Prostate gland (tissue), 2 donors: Measurements from ENCODE around the gene ORAI2. TPM values are rescaled to one million over a fixed set of nuclear protein-coding genes. Genes with fewer than 3 reads are reported as not detected.

Experiments
- DNase-seq: peaks from one replicate; pipeline ENCODE4 v3.0.0-alpha.2; 2019; ENCODE audit warnings: low spot score
- H3K27ac ChIP-seq, 2 donors: fragments of 200-600 bp; sonication (generic); 2 replicates each; pipeline ENCODE4 v1.5.1; 2017 to 2019
- H3K27me3 ChIP-seq: fragments of 200-600 bp; sonication (generic); replicated peaks from 2 replicates; pipeline ENCODE4 v1.5.1; 2019; ENCODE audit not compliant: insufficient read depth
- H3K36me3 ChIP-seq, 2 donors: fragments of 200-600 bp; sonication (generic); 1 replicate in 1 of 2; 2 replicates in 1 of 2; pipeline versions ENCODE4 v1.5.1 to v1.8.1; 2017 to 2019
- H3K4me1 ChIP-seq: fragments of 200-600 bp; sonication (generic); replicated peaks from 2 replicates; pipeline ENCODE4 v1.5.1; 2019
- H3K4me3 ChIP-seq, 2 donors: fragments of 200-600 bp; sonication (generic); 2 replicates each; pipeline ENCODE4 v1.5.1; 2017 to 2019
- H3K9me3 ChIP-seq: fragments of 200-600 bp; sonication (generic); 2 replicates; pipeline ENCODE4 v1.5.1; 2017
- CTCF ChIP-seq, 4 experiments: fragments of 200-600 bp in 2 of 4; fragments of 450-650 bp in 2 of 4; sonication (generic) in 2 of 4; IDR thresholded peaks; 1 replicate in 3 of 4; 2 replicates in 1 of 4; pipeline ENCODE4 v1.5.1; 2016 to 2019; ENCODE audit warnings: antibody characterized with exemption in 4 of 4, mild to moderate bottlenecking in 2 of 4, moderate library complexity in 2 of 4
- POLR2A ChIP-seq: fragments of 450-650 bp; IDR thresholded peaks from one replicate; pipeline ENCODE4 v1.6.1; 2016; ENCODE audit warnings: antibody characterized with exemption, mild to moderate bottlenecking
- POLR2AphosphoS5 ChIP-seq: sonication (generic); formaldehyde crosslinking; IDR thresholded peaks from one replicate; pipeline ENCODE4 v1.6.1; 2017; ENCODE audit warnings: antibody characterized with exemption
- WGBS: methylation state at CpG from one replicate; pipeline ENCODE4 v1.1.5; 2018; 5-methylcytosine and 5-hydroxymethylcytosine counted together
- intact Hi-C: fragments of 100-400 bp; cut with DNase I; formaldehyde crosslinking; loops from one replicate; pipeline ENCODE4 v1.14.2; 2022
- total RNA-seq, 2 donors: library from RNA; depleted of rRNA; stranded (reverse); fragments of >200 nt; gene quantifications; one replicate each; pipeline ENCODE4 v1.1.0, GENCODE V29; 2016

Gene ORAI2
- total RNA-seq, 2 donors from 2014 or later, result 20.5 to 24.8 TPM

- H3K36me3 ChIP-seq, result no peaks in the 10 kb centered on the region
Measured at GRCh38 chr7:102417105-102417504, 16.3 kb upstream of the ORAI2 start.

GRCh38 chr7:102418592-102418991 lies 14.8 kb upstream of the ORAI2 start:
- H3K4me1 ChIP-seq, result peaks cover 4% of the 10 kb centered on the region
- no peak overlapping the region for H3K27ac ChIP-seq
- intact Hi-C loops, result no loop called here
- no peaks in the 10 kb centered on the region for H3K9me3 ChIP-seq
- H3K4me3 ChIP-seq, result no peak overlapping the region
- H3K27me3 ChIP-seq, result no peaks in the 10 kb centered on the region
- WGBS, result 93% methylated on average over 5 of the region's 5 CpGs
- no peaks in the 10 kb centered on the region for H3K36me3 ChIP-seq
- TF ChIP-seq CTCF (IDR thresholded peaks at IDR 0.05) (no peak), POLR2A (no peak), POLR2AphosphoS5 (no peak)
- no peak for DNase-seq

More at GRCh38 chr7:102417105-102417504, 16.3 kb upstream of the ORAI2 start:
- WGBS, result 72% methylated on average over 3 of the region's 3 CpGs
- TF ChIP-seq CTCF (IDR thresholded peaks at IDR 0.05) (no peak), POLR2AphosphoS5 (no peak), POLR2A (no peak)
- DNase-seq, result no peak
- Histone ChIP-seq H3K9me3 (no peaks in the 10 kb centered on the region), H3K4me1 (peaks cover 7% of the 10 kb centered on the region), H3K27me3 (no peaks in the 10 kb centered on the region), H3K27ac (no peak overlapping the region), H3K4me3 (no peak overlapping the region)
- intact Hi-C loops, result no loop called here

- WGBS, result 89% methylated on average over 10 of the region's 10 CpGs
Measured at GRCh38 chr7:102421706-102422240, 11.6 kb upstream of the ORAI2 start.

GRCh38 chr7:102424129-102424551 lies 9.2 kb upstream of the ORAI2 start:
- no peak for DNase-seq
- no peaks in the 10 kb centered on the region for H3K4me1 ChIP-seq
- H3K9me3 ChIP-seq, result no peaks in the 10 kb centered on the region
- H3K36me3 ChIP-seq, result no peaks in the 10 kb centered on the region
- WGBS, result 71% methylated on average over 12 of the region's 12 CpGs
- TF ChIP-seq POLR2A, result no peak
- TF ChIP-seq POLR2AphosphoS5, result no peak
- intact Hi-C loops, result no loop called here
- H3K27ac ChIP-seq, result no peak overlapping the region
- H3K27me3 ChIP-seq, result no peaks in the 10 kb centered on the region
- H3K4me3 ChIP-seq, result no peak overlapping the region

More at GRCh38 chr7:102421706-102422240, 11.6 kb upstream of the ORAI2 start:
- Histone ChIP-seq H3K4me3 (no peak overlapping the region), H3K27ac (no peak overlapping the region), H3K27me3 (no peaks in the 10 kb centered on the region), H3K36me3 (no peaks in the 10 kb centered on the region), H3K9me3 (no peaks in the 10 kb centered on the region), H3K4me1 (no peaks in the 10 kb centered on the region)
- no peak for DNase-seq
- intact Hi-C loops, result no loop called here
- TF ChIP-seq POLR2AphosphoS5 (no peak), CTCF (IDR thresholded peaks at IDR 0.05) (no peak), POLR2A (no peak)

- DNase-seq, result no peak
- intact Hi-C loops, result no loop called here
- Histone ChIP-seq H3K27ac (no peak overlapping the region), H3K4me1 (no peaks in the 10 kb centered on the region), H3K4me3 (no peak overlapping the region), H3K9me3 (no peaks in the 10 kb centered on the region), H3K27me3 (no peaks in the 10 kb centered on the region), H3K36me3 (no peaks in the 10 kb centered on the region)
- WGBS, result 82% methylated on average over 13 of the region's 13 CpGs
- no peak for TF ChIP-seq POLR2AphosphoS5
- no peak for TF ChIP-seq POLR2A
- TF ChIP-seq CTCF (IDR thresholded peaks at IDR 0.05), result no peak
Measured at GRCh38 chr7:102424787-102425218, 8.6 kb upstream of the ORAI2 start.
